Ishikawa (cell line): ENCODE measurements around the gene CSNK1E.

Experiments used
- CEBPB ChIP-seq: IDR thresholded peaks from 2 replicates; pipeline ENCODE4 v1.6.1; 2012
- CREB1 ChIP-seq: IDR thresholded peaks from 2 replicates; pipeline ENCODE4 v1.6.1; 2012; ENCODE audit warnings: low read depth
- EGR1 ChIP-seq: IDR thresholded peaks from 2 replicates; pipeline ENCODE4 v1.6.1; 2012
- EP300 ChIP-seq: IDR thresholded peaks from 2 replicates; pipeline ENCODE4 v1.6.1; 2012; ENCODE audit warnings: borderline replicate concordance
- FOXM1 ChIP-seq: IDR thresholded peaks from 2 replicates; pipeline ENCODE4 v1.6.1; 2012; ENCODE audit warnings: low read depth, borderline replicate concordance
- MAX ChIP-seq: IDR thresholded peaks from 2 replicates; pipeline ENCODE4 v1.6.1; 2012
- NFIC ChIP-seq: IDR thresholded peaks from 2 replicates; pipeline ENCODE4 v1.6.1; 2012
- RAD21 ChIP-seq: IDR thresholded peaks from 2 replicates; pipeline ENCODE4 v1.6.1; 2012; ENCODE audit warnings: low read depth
- REST ChIP-seq: IDR thresholded peaks from 2 replicates; pipeline ENCODE4 v1.6.1; 2012; ENCODE audit warnings: low read depth, mild to moderate bottlenecking
- TAF1 ChIP-seq: IDR thresholded peaks from 2 replicates; pipeline ENCODE4 v1.6.1; 2012; ENCODE audit warnings: low read depth, mild to moderate bottlenecking
- TCF12 ChIP-seq: IDR thresholded peaks from 2 replicates; pipeline ENCODE4 v1.6.1; 2012; ENCODE audit warnings: low read depth
- TEAD4 ChIP-seq: IDR thresholded peaks from 2 replicates; pipeline ENCODE4 v1.6.1; 2012
- USF1 ChIP-seq: IDR thresholded peaks from 2 replicates; pipeline ENCODE4 v1.6.1; 2012
- YY1 ChIP-seq: IDR thresholded peaks from 2 replicates; pipeline ENCODE4 v1.6.1; 2012; ENCODE audit warnings: low read depth
- ZBTB7A ChIP-seq: IDR thresholded peaks from 2 replicates; pipeline ENCODE4 v1.6.1; 2012; ENCODE audit warnings: low read depth

The CSNK1E gene

GRCh38 chr22:38317122-38317994 lies at the start of gene CSNK1E:
CSNK1E (minus strand) TSS chr22:38317433; CDS start chr22:38314157, 3,276 bp downstream.
- TF ChIP-seq MAX (peak; percentile 63; the same call in 1 of the 2 replicates), REST (no peak), YY1 (no peak), CEBPB (no peak), TCF12 (no peak), CREB1 (no peak), TAF1 (no peak; the same call in 1 of the 2 replicates), NFIC (no peak)

- no peak for TF ChIP-seq YY1
- TF ChIP-seq NFIC: no peak
- no peak for TF ChIP-seq TAF1
- TF ChIP-seq FOXM1: no peak
- no peak for TF ChIP-seq REST
- TF ChIP-seq CEBPB: no peak
- no peak for TF ChIP-seq MAX
- no peak for TF ChIP-seq TEAD4
- no peak for TF ChIP-seq CREB1
- no peak for TF ChIP-seq USF1
- TF ChIP-seq EP300: no peak
- no peak for TF ChIP-seq EGR1
These were observed 38.0 kb upstream of the CSNK1E start for GRCh38 chr22:38355275-38355674.

GRCh38 chr22:38353701-38354100 lies 36.5 kb upstream of the CSNK1E start:
- TF ChIP-seq YY1 (no peak), TAF1 (no peak), EP300 (no peak), ZBTB7A (no peak), TCF12 (no peak), FOXM1 (no peak), RAD21 (no peak), EGR1 (no peak), TEAD4 (no peak)

- TF ChIP-seq FOXM1 (no peak), RAD21 (peak; percentile 81; the same call in 1 of the 2 replicates), ZBTB7A (no peak), CEBPB (no peak), USF1 (peak; percentile 72), EGR1 (no peak), TAF1 (no peak), MAX (peak; percentile 31; the same call in 1 of the 2 replicates), TEAD4 (no peak), REST (no peak), YY1 (no peak), CREB1 (no peak), TCF12 (peak; percentile 23; the same call in 1 of the 2 replicates), EP300 (no peak), NFIC (peak; percentile 30; the same call in 1 of the 2 replicates)
These were observed 36.0 kb upstream of the CSNK1E start for GRCh38 chr22:38353142-38353629.
